22Rv1 (cell line): ENCODE measurements around the gene ESR2.

Experiments
- H3K27ac ChIP-seq: fragments of 450-650 bp; 2 replicates; pipeline ENCODE4 v1.5.1; 2017
- ZFX ChIP-seq: fragments of 450-650 bp; IDR thresholded peaks from 2 replicates; pipeline ENCODE4 v1.6.1; 2017; ENCODE audit warnings: antibody characterized with exemption, borderline replicate concordance
- TF ChIP-seq, protein P1 (sequence below): fragments of 450-650 bp; IDR thresholded peaks from 2 replicates; pipeline ENCODE4 v1.5.1; 2017; ENCODE audit warnings: mild to moderate bottlenecking

The ESR2 gene

DNA sequence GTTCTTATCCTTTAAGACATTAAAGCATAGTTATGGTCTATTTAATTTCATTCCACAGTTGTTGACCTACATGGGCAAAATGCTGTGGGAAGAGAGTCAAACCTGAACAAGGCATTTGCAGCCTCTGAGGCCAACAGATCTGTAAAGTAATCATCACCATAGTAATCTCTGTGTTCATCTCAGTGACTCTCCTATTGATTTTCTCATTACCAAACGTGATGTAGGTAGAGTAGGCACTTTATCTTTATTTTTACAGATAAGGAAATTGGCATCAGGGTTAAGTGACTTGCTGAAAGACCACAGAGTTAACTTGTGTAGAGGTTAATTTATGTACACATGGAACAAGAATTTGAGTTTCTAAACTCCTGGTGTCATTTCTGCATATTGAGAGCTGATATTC lies 203.0 kb downstream of the ESR2 start:
- TF ChIP-seq ZFX = no peak
- TF ChIP-seq, protein P1, sequence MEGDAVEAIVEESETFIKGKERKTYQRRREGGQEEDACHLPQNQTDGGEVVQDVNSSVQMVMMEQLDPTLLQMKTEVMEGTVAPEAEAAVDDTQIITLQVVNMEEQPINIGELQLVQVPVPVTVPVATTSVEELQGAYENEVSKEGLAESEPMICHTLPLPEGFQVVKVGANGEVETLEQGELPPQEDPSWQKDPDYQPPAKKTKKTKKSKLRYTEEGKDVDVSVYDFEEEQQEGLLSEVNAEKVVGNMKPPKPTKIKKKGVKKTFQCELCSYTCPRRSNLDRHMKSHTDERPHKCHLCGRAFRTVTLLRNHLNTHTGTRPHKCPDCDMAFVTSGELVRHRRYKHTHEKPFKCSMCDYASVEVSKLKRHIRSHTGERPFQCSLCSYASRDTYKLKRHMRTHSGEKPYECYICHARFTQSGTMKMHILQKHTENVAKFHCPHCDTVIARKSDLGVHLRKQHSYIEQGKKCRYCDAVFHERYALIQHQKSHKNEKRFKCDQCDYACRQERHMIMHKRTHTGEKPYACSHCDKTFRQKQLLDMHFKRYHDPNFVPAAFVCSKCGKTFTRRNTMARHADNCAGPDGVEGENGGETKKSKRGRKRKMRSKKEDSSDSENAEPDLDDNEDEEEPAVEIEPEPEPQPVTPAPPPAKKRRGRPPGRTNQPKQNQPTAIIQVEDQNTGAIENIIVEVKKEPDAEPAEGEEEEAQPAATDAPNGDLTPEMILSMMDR = no peak
- H3K27ac ChIP-seq = no peak overlapping the region

DNA sequence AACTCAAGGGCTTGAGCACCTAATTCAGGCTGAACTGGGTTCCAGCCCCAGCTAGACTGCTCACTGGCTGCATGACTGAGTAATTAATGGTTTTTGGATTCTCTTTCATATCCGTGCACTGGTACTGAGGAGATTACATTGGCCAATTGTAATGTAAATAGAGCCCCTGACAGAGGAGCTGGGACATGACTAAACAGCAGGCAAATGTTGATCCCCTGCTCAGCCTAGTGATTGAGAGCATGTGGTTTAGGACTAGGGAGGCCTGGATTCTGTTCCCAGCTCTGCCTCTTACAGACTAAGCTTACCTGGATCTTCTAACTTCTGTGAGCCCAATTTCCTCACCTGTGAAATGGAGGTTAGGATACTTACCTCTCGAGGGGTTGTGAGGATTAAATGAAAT lies 204.3 kb downstream of the ESR2 start:
- no peak overlapping the region for H3K27ac ChIP-seq
- TF ChIP-seq ZFX = no peak
- TF ChIP-seq, protein P1 = no peak

DNA sequence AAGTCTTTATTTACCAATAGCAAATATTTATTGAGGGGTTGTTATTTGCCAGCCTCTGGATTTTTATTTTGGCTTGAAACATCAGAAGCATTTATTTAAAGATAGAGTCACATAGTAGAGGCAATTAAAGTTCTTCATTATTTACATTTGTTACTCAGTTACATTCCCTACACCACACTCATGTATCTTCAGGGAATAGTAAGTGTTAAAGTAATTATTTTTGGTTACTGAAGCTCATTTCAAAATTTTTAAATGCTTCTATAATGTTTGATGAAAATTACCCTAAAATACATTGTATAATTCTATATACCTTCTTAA lies 205.6 kb downstream of the ESR2 start:
- no peak for TF ChIP-seq ZFX
- TF ChIP-seq, protein P1 = no peak

DNA sequence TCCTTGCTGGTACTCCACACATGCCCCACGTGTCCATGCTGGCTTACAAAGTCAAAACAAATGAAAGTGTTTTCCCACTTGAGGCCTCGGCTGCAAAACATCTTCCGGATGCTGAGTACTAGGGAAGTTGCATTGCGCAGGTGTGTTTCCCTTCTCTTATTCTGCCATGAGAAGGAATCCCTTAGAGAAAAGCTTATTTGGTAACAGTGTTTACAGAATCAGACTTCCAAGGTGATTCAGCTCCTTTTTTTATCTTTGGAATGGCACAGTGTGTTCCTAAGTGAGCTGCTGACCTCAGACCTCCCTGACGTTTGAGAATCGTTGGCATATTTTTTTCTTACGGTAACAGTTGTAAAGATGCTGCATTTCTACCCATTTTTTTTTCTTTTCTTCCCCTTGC lies 211.3 kb downstream of the ESR2 start:
- 0 out of 2 replicates have a peak overlapping the region, but pooled peaks have one; percentile 1 for H3K27ac ChIP-seq
- TF ChIP-seq, protein P1 = no peak
- TF ChIP-seq ZFX = no peak

More for the DNA sequence above, 205.6 kb downstream of the ESR2 start:
- no peak overlapping the region; the same call in 1 of the 2 replicates for H3K27ac ChIP-seq

DNA sequence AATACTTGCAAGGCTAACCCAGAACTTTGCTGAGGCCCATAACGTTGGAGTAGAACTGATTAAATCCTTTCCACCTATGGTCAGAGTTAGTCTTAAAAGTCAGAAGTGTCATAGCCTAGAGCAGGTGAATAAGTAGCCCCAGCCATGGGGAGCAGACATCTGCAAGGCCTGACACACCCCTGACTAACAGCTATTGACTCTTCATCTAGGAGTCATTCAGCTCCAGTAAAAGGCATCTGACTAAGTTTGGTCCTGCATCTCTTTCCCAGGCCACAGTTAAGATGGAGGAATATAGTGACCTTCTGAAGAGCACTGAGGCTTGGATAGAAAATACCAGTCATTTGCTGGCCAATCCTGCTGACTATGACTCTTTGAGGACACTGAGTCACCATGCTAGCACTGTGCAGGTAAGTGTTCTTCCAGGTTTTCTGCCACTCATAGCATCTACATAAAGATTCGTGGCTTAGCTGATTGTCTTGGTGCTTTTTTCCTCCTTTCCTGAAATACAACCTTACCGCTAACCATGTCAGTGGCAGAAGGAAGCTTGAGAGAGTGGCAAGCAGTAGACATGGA lies 212.9 kb downstream of the ESR2 start:
- H3K27ac ChIP-seq = no peak overlapping the region
- TF ChIP-seq ZFX = no peak
- TF ChIP-seq, protein P1 = no peak

DNA sequence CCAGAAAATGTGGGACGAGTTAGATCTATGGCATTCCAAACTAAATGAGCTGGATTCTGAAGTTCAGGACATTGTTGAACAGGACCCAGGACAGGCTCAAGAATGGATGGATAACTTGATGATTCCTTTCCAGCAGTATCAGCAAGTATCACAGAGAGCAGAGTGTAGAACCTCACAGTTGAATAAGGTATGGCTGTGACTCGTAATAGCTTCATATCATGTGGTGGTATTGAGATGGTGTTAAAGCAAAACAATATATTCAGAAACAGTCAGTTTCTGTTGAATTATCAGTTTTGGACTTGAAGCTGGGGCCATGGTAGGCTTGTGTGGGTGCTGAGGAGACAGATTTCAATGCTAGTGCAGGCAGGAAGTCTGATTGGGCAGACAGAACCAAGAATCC lies 213.7 kb downstream of the ESR2 start:
- H3K27ac ChIP-seq = no peak overlapping the region
- TF ChIP-seq, protein P1 = no peak
- no peak for TF ChIP-seq ZFX

DNA sequence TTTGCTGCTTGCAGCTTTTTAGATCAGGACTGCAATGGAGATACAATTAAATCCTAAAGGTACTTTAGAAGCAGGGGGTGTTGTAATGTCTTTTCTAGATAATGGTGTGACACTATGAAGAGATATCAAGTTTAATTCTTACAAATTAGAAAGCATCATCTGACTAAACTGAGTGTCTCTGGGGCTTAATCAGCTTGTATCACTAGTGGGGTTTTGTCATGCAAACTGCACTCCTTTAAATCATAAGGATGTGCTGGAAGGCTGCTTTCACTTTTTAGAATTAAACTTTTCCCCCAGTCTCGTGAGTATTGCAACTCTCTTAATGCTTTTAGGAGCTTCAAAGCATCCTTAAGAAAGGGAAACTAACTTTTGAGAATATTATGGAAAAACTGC lies 218.6 kb downstream of the ESR2 start:
- TF ChIP-seq ZFX = no peak
- TF ChIP-seq, protein P1 = no peak

More for the DNA sequence above, 218.6 kb downstream of the ESR2 start:
- H3K27ac ChIP-seq = no peak overlapping the region
